ENCODE measurements around the gene ALLC.

GRCh38 chr2:3618367-3618766 lies 39.6 kb upstream of the ALLC start:
- TF ChIP-seq CTCF (conservative IDR thresholded peaks at IDR 0.05; ENCODE audit: low read depth in 2 of 2) (no peak), JUNB (IDR thresholded peaks at IDR 0.05; ENCODE audit: unreplicated experiment) (no peak)

Data from GM23338 (cell line).